IPS DF 4.7 (cell line): ENCODE measurements around the gene STRC.
"Not testable (repeated sequence)": the region's sequence is repeated elsewhere in the genome, so short reads cannot be mapped to it uniquely, and the experiment has no call there.

Experiments
- DNase-seq: peaks from one replicate; pipeline ENCODE4 v3.0.0-alpha.2; 2013; ENCODE audit warnings: low spot score; ENCODE audit errors: extremely low read depth

Gene STRC

GRCh38 chr15:43618700-43619099, at the start of gene STRC:
STRC (minus strand) TSS chr15:43618800; CDS start chr15:43618722, 78 bp downstream.
- not testable (repeated sequence) for DNase-seq

DNA sequence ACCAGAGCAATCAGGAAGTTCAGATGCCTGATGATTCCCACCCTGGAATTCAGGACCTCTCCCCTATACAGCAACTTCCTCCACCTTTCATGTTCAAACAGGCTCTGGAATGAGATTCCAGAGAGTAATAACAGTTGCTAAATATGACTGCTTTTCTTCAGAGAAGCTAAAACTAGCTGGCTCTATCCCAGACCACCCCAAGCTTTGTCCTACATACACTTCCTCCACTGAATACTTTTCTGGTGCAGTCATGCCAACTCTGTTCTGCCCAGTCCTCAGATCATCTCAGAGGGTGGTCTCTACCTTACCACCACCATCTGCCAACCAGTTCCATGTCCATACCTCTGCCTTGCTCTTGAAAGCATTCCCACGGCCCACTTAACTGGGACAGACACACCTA, 47.6 kb upstream of the STRC start:
- not testable (repeated sequence) for DNase-seq

- DNase-seq = not testable (repeated sequence)
These were observed 44.7 kb upstream of the STRC start for GRCh38 chr15:43663333-43663732.

DNA sequence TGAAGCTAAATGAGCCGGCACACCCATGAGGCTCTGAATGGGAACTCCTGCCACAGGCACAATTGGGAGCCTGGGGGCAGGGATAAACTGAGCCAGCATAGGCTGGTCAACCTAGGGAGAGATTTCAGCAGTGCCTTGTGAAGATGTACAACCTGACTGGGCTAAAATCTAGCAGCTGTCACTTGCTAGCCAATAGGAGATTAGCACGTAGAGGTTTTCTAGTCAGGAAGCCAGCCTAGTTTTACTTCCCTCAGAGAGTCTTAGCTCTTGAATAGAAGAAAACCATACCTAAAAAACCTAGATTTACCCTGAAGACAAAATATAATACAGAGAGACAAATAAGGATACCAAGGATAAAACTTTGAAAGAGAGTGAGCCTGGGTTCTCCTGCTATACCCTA, 43.7 kb upstream of the STRC start:
- DNase-seq = not testable (repeated sequence)

DNA sequence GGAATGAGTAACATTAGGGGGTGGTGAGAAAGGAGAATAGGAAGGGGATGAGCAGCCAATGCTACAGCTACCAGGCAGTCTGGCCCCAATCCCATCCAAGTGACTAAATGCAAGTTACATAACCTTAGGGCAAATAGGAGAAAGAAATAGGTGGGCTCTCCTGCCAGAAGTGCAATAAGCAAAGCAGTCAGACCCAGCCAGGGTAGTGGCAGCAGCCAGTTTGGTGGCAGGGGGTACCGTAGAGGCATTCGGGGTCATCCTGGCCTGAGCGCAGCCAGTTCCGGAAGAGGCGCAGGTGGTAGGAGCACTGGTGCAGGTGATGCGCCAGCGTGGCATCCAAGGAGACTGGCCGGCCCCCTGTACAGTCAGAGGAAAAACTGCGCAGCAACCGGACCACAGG, 41.1 kb upstream of the STRC start:
- DNase-seq = not testable (repeated sequence)

DNA sequence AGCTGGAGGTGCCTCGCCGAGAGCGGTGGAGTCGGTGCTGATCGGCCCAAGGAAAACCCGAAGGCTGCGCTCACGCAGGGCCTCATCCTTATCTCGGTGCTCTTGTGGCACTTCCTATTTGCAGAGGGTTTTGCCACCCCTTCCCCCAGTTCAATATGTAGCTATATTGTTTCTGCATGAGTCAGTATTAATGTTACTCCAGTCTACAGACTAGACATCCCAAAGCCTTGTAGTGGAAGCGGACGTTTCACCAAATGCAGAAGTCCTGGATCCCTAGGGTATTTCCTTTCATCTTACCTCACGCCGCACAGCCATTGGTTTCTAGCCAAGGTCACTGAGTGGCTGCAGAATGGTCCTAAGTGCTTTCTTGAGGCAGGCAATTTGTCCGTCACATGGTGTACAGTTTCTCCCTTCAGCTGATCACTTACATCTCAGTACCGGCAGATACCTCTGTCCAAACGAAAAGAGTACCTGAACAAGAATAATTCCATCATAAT, 30.9 kb upstream of the STRC start:
- DNase-seq = not testable (repeated sequence)

GRCh38 chr15:43648649-43649429, 30.2 kb upstream of the STRC start, which contains the start of gene CATSPER2:
CATSPER2 (minus strand) TSS chr15:43648844; CDS start chr15:43648061, 783 bp downstream.
- no peak for DNase-seq

GRCh38 chr15:43638464-43639204, 20.0 kb upstream of the STRC start:
- DNase-seq = not testable (repeated sequence)

DNA sequence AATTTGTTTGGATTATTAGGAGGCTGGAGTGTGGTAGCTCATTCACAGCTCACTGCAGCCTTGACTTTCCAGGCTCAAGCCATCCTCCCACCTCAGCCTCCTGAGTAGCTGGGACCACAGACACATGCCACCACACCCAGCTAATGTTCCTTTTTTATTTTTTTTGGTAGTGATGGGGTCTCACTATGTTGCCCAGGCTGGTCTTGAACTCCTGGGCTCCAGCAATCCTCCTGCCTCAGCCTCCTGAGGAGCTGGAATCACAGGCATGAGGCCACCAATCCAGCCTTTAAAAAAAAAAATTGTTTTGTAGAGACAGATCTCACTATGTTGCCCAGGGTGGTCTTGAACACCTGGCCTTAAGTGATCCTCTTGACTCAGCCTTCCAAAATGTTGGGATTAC, 8.3 kb upstream of the STRC start:
- not testable (repeated sequence) for DNase-seq

DNA sequence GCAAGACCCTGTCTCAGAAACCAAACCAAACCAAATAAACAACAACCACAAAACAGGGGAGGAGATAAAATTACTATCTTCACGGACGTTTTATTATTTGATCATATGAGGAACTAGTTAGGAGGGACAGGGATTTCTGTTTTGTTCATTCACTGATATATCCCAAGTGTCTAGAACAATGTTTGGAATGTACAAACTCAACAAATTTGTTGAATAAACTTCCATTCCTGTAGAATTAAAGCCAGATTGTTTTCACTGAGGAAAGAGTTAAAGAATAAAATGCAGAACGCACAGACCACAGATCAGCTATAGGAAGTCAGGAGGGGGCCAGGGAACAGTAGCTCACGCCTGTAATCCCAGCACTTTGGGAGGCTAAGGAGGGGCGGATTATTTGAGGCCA, 6.5 kb upstream of the STRC start:
- DNase-seq = no peak

- DNase-seq = not testable (repeated sequence)
These were observed 3.6 kb upstream of the STRC start for GRCh38 chr15:43622068-43622799.

- DNase-seq = not testable (repeated sequence)
These were observed 850 bp downstream of the STRC start for GRCh38 chr15:43617750-43618149.

GRCh38 chr15:43602233-43602632, 16.4 kb downstream of the STRC start:
- DNase-seq = not testable (repeated sequence)

DNA sequence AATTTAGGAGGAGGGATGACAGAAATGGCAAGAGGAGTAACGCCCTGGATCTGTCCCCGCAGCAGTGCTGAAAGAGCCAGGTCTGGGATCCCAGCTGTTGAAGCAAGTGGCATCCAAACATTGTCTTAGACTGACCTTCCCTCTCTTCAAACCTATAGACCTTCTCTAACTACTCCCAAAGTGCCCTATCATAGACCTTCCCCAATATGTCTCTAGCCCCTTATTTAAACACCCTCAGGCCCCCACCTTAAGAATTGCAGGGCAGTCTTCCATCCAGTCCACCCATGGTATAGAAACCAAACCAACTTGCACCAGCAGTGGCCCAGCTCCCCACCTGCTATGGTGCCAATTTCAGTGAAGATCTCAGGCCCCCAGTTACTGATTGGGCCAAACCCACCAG, 18.4 kb downstream of the STRC start:
- not testable (repeated sequence) for DNase-seq

GRCh38 chr15:43599131-43599530, 19.5 kb downstream of the STRC start:
- DNase-seq = not testable (repeated sequence)

- DNase-seq = not testable (repeated sequence)
These were observed 25.0 kb downstream of the STRC start, which contains the start of gene CKMT1B for GRCh38 chr15:43593328-43594190. CKMT1B (plus strand) TSS chr15:43594027; CDS start chr15:43594219, 192 bp downstream.

DNA sequence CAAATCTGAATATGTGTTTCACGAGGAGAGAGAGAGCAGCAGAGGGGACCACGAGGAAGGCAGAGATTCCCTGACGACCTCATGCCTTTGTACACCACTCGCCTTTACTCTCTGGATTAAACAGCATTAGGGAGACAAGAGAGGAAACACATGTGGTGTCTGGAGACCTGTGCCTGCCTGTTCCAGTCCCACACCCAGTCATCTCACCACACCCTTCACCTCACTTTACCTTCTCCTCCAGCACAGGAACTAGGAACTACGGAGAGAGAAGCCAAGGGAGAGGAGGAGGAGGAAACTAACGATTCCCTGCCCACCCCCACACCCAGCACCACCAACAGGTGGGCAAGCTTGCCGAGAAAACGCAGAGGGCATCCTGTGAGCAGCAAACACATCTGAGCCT, 25.8 kb downstream of the STRC start:
- DNase-seq = not testable (repeated sequence)

- not testable (repeated sequence) for DNase-seq
These were observed 28.7 kb downstream of the STRC start, which contains the start of gene PPIP5K1 for GRCh38 chr15:43589778-43590466. PPIP5K1 (minus strand) TSS chr15:43590208; CDS start chr15:43584504, 5,704 bp downstream.

DNA sequence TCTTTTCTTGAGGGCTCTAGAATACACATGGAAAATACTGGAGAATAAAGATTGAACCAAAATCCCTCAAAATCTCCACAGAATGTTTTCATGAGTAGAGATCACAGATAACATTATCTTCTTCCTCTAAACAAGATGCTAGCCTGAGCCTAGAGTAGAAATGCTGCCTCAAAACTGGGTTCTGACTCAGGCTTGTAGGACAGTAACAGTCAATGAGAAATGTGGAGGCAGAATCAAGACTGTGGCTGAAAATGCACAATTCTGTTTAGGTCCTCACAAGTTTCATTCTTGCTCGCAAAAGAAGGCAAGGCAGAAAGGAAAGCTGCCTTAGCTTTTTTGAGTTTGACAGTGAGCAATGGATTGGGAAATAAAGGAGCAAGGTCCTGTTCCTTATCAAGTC, 44.0 kb downstream of the STRC start:
- not testable (repeated sequence) for DNase-seq

DNA sequence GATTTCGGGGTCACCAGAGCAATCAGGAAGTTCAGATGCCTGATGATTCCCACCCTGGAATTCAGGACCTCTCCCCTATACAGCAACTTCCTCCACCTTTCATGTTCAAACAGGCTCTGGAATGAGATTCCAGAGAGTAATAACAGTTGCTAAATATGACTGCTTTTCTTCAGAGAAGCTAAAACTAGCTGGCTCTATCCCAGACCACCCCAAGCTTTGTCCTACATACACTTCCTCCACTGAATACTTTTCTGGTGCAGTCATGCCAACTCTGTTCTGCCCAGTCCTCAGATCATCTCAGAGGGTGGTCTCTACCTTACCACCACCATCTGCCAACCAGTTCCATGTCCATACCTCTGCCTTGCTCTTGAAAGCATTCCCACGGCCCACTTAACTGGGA, 52.0 kb downstream of the STRC start:
- DNase-seq = not testable (repeated sequence)
